Adrenal gland (tissue), 12 donors: ENCODE data around the gene NPRL2. TPM values are rescaled to one million over a fixed set of nuclear protein-coding genes. Genes with fewer than 3 reads are reported as not detected.

Experiments
- DNase-seq, 7 donors: peaks; one replicate each; pipeline ENCODE4 v3.0.0-alpha.2; 2019 to 2020
- H3K27ac ChIP-seq, 5 donors: fragments of 200-600 bp; sonication (generic) in 4 of 5; 1 replicate in 3 of 5; 2 replicates in 2 of 5; pipeline versions ENCODE4 v1.5.1 to v1.8.0; 2016 to 2020; ENCODE audit warnings: mild to moderate bottlenecking in 1 of 5
- H3K27me3 ChIP-seq: fragments of 200-600 bp; 2 replicates; pipeline ENCODE4 v1.8.0; 2021
- H3K36me3 ChIP-seq, 2 donors: fragments of 200-600 bp; replicated peaks in 1 of 2; 1 replicate in 1 of 2; 2 replicates in 1 of 2; pipeline versions ENCODE4 v1.5.1 to v1.8.0; 2018 to 2022
- H3K4me1 ChIP-seq, 2 donors: fragments of 200-600 bp; replicated peaks in 1 of 2; 1 replicate in 1 of 2; 2 replicates in 1 of 2; pipeline versions ENCODE4 v1.5.1 to v1.8.0; 2018 to 2021
- H3K4me3 ChIP-seq, 4 donors: fragments of 200-600 bp; sonication (generic) in 3 of 4; one replicate each; pipeline ENCODE4 v1.5.1; 2016 to 2018
- H3K9me3 ChIP-seq, 3 donors: fragments of 200-600 bp; sonication (generic) in 1 of 3; replicated peaks in 1 of 3; 1 replicate in 2 of 3; 2 replicates in 1 of 3; pipeline versions ENCODE4 v1.5.1 to v1.8.0; 2016 to 2021
- CTCF ChIP-seq, 6 experiments: fragments of 450-650 bp in 4 of 6; fragments of 200-600 bp in 2 of 6; sonication (generic) in 1 of 6; IDR thresholded peaks; 1 replicate in 5 of 6; 2 replicates in 1 of 6; pipeline versions ENCODE4 v1.5.1 to v1.8.0; 2016 to 2021; ENCODE audit warnings: antibody characterized with exemption in 6 of 6, mild to moderate bottlenecking in 2 of 6, moderate library complexity in 1 of 6
- POLR2A ChIP-seq, 2 donors: fragments of 450-650 bp; IDR thresholded peaks; one replicate each; pipeline ENCODE4 v1.6.1; 2017; ENCODE audit warnings: antibody characterized with exemption in 2 of 2, mild to moderate bottlenecking in 2 of 2, moderate library complexity in 1 of 2
- WGBS, 4 donors: extraction: QIAGEN DNeasy Blood & Tissue Kit in 2 of 4; methylation state at CpG; one replicate each; pipeline versions ENCODE4 v1.1.5 to v1.1.7; 2013 to 2017; 5-methylcytosine and 5-hydroxymethylcytosine counted together
- intact Hi-C, 2 donors: fragments of 100-400 bp; cut with DNase I; formaldehyde crosslinking; loops; one replicate each; pipeline versions ENCODE4 v1.14.1 to v1.15.0; 2022 to 2023
- polyA plus RNA-seq, 3 donors: library from polyadenylated mRNA; stranded (reverse); fragments of 200-250 nt in 2 of 3; fragments of 350-450 nt in 1 of 3; fragmentation: Illumina TruSeq in 1 of 3; extraction: RNeasy Lipid Tissue Mini Kit (QIAGEN cat#74804) in 1 of 3; gene quantifications; one replicate each; pipeline ENCODE4 v1.2.3, GENCODE V29; 2013 to 2014
- total RNA-seq, 9 donors: library from RNA; depleted of rRNA in 4 of 9; stranded (reverse); fragments of >200 nt in 4 of 9; fragments of 120-200 nt in 1 of 9; fragmentation: NEBNext Ultra II Directional in 1 of 9; extraction: Animal tissue kit (Norgen Biotek cat#: 25700) in 1 of 9; gene quantifications; one replicate each; pipeline versions ENCODE4 v1.1.0 to v1.2.4, GENCODE V29; 2013 to 2023
- donor health status: healthy with polysubstance abuse.
- donor health status: Bipolar disorder and iron deficiency.
- donor health status: DM: yes; HTN: yes; CAD: no.
- donor health status: DM: no; HTN: no; CAD: no.
- donor health status: DM: no; HTN: no; CAD: no.
- donor health status: DM: yes; HTN: yes; CAD: no.

Gene NPRL2
- total and polyA plus RNA-seq, 12 donors, result 16.9 to 57.9 (median 26.3) TPM

- H3K9me3 ChIP-seq, result no peaks in the 10 kb centered on the region
- WGBS, 4 donors, result 19 to 29% (median 25%) methylated on average over 1 to 85 of the region's 85 CpGs
- peaks cover 23 to 31% of the 10 kb centered on the region in 2 donors for H3K4me1 ChIP-seq
- intact Hi-C loops, result no loop called here
- H3K36me3 ChIP-seq, result no peaks in the 10 kb centered on the region
- TF ChIP-seq CTCF (IDR thresholded peaks at IDR 0.05) (no peak), POLR2A (IDR thresholded peaks at IDR 0.05) (peak in 1 of 2 donors; percentile 38)
- peak within 1 kb of the TSS in 2 of 4 donors; percentile 16 to 64 for H3K4me3 ChIP-seq
- H3K27ac ChIP-seq, result peak within 1 kb of the TSS in 4 of 5 donors; percentile 66 to 98 (median 94)
- H3K27me3 ChIP-seq, result no peaks in the 10 kb centered on the region
- DNase-seq, result peak in 3 of 7 donors; percentile 46 to 54 (median 52)
These were observed 9.9 kb downstream of the NPRL2 start, which contains the start of gene RASSF1 for GRCh38 chr3:50340448-50341329. Gene RASSF1 (minus strand): TSS chr3:50340836. CDS start chr3:50340805, 31 bp downstream.

GRCh38 chr3:50340147-50340447, 10.5 kb downstream of the NPRL2 start:
- peaks cover 21 to 31% of the 10 kb centered on the region in 2 donors for H3K4me1 ChIP-seq
- TF ChIP-seq CTCF (IDR thresholded peaks at IDR 0.05) (no peak), POLR2A (IDR thresholded peaks at IDR 0.05) (no peak)
- no peaks in the 10 kb centered on the region for H3K27me3 ChIP-seq
- DNase-seq, result peak in 1 of 7 donors; percentile 19
- peak overlapping the region in 2 of 4 donors; percentile 16 to 64 for H3K4me3 ChIP-seq
- no peaks in the 10 kb centered on the region for H3K9me3 ChIP-seq
- intact Hi-C loops, result no loop called here
- peak overlapping the region in 4 of 5 donors; percentile 66 to 98 (median 94) for H3K27ac ChIP-seq
- H3K36me3 ChIP-seq, result no peaks in the 10 kb centered on the region
- WGBS, 4 donors, result 32 to 53% (median 44%) methylated on average over 9 of the region's 9 CpGs

DNA sequence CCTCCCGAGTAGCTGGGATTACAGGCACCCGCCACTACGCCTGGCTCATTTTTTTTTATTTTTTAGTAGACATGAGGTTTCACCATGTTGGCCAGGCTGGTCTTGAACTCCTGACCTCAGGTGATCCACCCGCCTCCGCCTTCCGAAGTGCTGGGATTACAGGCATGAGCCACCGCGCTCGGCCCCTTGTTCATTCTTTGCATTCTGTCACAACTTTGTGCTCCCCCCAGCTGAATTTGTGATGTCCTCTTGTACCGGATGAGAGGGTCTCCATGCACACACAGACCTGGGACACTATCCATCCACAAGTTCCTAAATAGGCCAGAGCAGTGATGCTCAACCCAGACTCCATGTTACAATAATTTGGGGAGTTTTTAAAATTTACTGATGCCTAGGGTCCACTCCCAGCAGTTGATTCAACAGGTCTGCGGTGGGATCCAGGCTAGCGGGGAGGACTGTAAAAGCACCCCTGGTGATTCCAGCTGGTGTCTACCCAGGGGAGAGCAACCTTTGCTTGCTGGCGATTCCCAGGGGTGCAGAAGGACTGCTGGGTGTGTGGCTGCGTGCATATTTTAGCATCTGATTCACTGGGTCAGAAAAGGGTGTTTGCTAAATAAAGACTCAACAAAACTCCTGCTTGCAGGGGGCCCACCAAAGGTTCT, 11.0 kb downstream of the NPRL2 start:
- no peaks in the 10 kb centered on the region for H3K27me3 ChIP-seq
- H3K36me3 ChIP-seq, result no peaks in the 10 kb centered on the region
- TF ChIP-seq POLR2A (IDR thresholded peaks at IDR 0.05), result no peak
- TF ChIP-seq CTCF (IDR thresholded peaks at IDR 0.05), result no peak
- no peaks in the 10 kb centered on the region for H3K9me3 ChIP-seq
- H3K4me1 ChIP-seq, result peaks cover 21 to 35% of the 10 kb centered on the region in 2 donors
- peak overlapping the region in 4 of 5 donors; percentile 66 to 98 (median 94) for H3K27ac ChIP-seq
- H3K4me3 ChIP-seq, result peak overlapping the region in 1 of 4 donors; percentile 64
- 63 to 81% (median 76%) methylated on average over 10 to 14 of the region's 14 CpGs for WGBS, 4 donors
- intact Hi-C loops, result no loop called here
- no peak for DNase-seq

GRCh38 chr3:50338965-50339364, 11.6 kb downstream of the NPRL2 start:
- Histone ChIP-seq H3K27ac (peak overlapping the region in 4 of 5 donors; percentile 87 to 98 (median 94)), H3K9me3 (no peaks in the 10 kb centered on the region), H3K27me3 (no peaks in the 10 kb centered on the region), H3K4me1 (peaks cover 21 to 42% of the 10 kb centered on the region in 2 donors), H3K4me3 (no peak overlapping the region), H3K36me3 (no peaks in the 10 kb centered on the region)
- no peak for DNase-seq
- intact Hi-C loops, result no loop called here
- TF ChIP-seq POLR2A (IDR thresholded peaks at IDR 0.05) (no peak), CTCF (IDR thresholded peaks at IDR 0.05) (no peak)
- 58 to 71% (median 67%) methylated on average over 5 of the region's 5 CpGs for WGBS, 4 donors
